NCI-H1092 treated with DMSO at 0.1 percent for 48 hours (cell line): ENCODE results near the gene MAD1L1.

Source experiments
- DNase-seq: peaks from one replicate; lab custom pipeline; 2025; lab: John Stamatoyannopoulos, UW

The MAD1L1 gene

GRCh38 chr7:2103071-2103898 is 129.5 kb downstream of the MAD1L1 start:
- no peak for DNase-seq

- DNase-seq: no peak
Measured at GRCh38 chr7:2102375-2102723, 130.4 kb downstream of the MAD1L1 start.

GRCh38 chr7:2101630-2102374 is 130.9 kb downstream of the MAD1L1 start:
- no peak for DNase-seq

- no peak for DNase-seq
Measured at GRCh38 chr7:2100278-2101208, 132.2 kb downstream of the MAD1L1 start.

GRCh38 chr7:2099048-2099957 is 133.4 kb downstream of the MAD1L1 start:
- no peak for DNase-seq

- DNase-seq: no peak
Measured at GRCh38 chr7:2098496-2098895, 134.2 kb downstream of the MAD1L1 start.

- no peak for DNase-seq
Measured at GRCh38 chr7:2098056-2098455, 134.7 kb downstream of the MAD1L1 start.

GRCh38 chr7:2097492-2097891 is 135.3 kb downstream of the MAD1L1 start:
- no peak for DNase-seq

GRCh38 chr7:2096692-2097387 is 135.9 kb downstream of the MAD1L1 start:
- DNase-seq: no peak

GRCh38 chr7:2095436-2095835 is 137.3 kb downstream of the MAD1L1 start:
- DNase-seq: no peak

- DNase-seq: no peak
Measured at GRCh38 chr7:2094454-2095045, 138.2 kb downstream of the MAD1L1 start.

GRCh38 chr7:2093843-2094220 is 138.9 kb downstream of the MAD1L1 start:
- no peak for DNase-seq

- DNase-seq: no peak
Measured at GRCh38 chr7:2093215-2093842, 139.4 kb downstream of the MAD1L1 start.

- DNase-seq: no peak
Measured at GRCh38 chr7:2092279-2092678, 140.5 kb downstream of the MAD1L1 start.

- DNase-seq: no peak
Measured at GRCh38 chr7:2090526-2091520, 141.9 kb downstream of the MAD1L1 start.

- DNase-seq: no peak
Measured at GRCh38 chr7:2088801-2089200, 143.9 kb downstream of the MAD1L1 start.

- no peak for DNase-seq
Measured at GRCh38 chr7:2087744-2088143, 145.0 kb downstream of the MAD1L1 start.

- no peak for DNase-seq
Measured at GRCh38 chr7:2086229-2086628, 146.5 kb downstream of the MAD1L1 start.

- DNase-seq: no peak
Measured at GRCh38 chr7:2085804-2086203, 146.9 kb downstream of the MAD1L1 start.
